Glomerular visceral epithelial cell (primary cell): ENCODE data around the gene MYO5B.
"Not testable (repeated sequence)": the region's sequence is repeated elsewhere in the genome, so short reads cannot be mapped to it uniquely, and the experiment has no call there.

Source experiments
- DNase-seq: peaks from one replicate; pipeline ENCODE4 v3.0.0-alpha.2; 2016; ENCODE audit errors: extremely low spot score

MYO5B gene

GRCh38 chr18:49854681-49855080, 340.3 kb downstream of the MYO5B start:
- no peak for DNase-seq

- DNase-seq = no peak
These were observed 341.5 kb downstream of the MYO5B start for GRCh38 chr18:49853436-49853835.

- DNase-seq = no peak
These were observed 341.9 kb downstream of the MYO5B start for GRCh38 chr18:49853011-49853410.

GRCh38 chr18:49851624-49852023, 343.3 kb downstream of the MYO5B start:
- peak; percentile 23 for DNase-seq

GRCh38 chr18:49850636-49851035, 344.3 kb downstream of the MYO5B start:
- no peak for DNase-seq

- DNase-seq = peak; percentile 98
These were observed 345.4 kb downstream of the MYO5B start for GRCh38 chr18:49849331-49850217.

- DNase-seq = no peak
These were observed 346.8 kb downstream of the MYO5B start for GRCh38 chr18:49848115-49848514.

- no peak for DNase-seq
These were observed 347.4 kb downstream of the MYO5B start for GRCh38 chr18:49847524-49847923.

- DNase-seq = no peak
These were observed 348.1 kb downstream of the MYO5B start for GRCh38 chr18:49846718-49847470.

GRCh38 chr18:49846361-49846662, 348.6 kb downstream of the MYO5B start:
- DNase-seq = no peak

- DNase-seq = no peak
These were observed 349.2 kb downstream of the MYO5B start for GRCh38 chr18:49845629-49846360.

GRCh38 chr18:49844903-49845302, 350.0 kb downstream of the MYO5B start:
- DNase-seq = no peak

GRCh38 chr18:49843778-49844625, 350.9 kb downstream of the MYO5B start:
- DNase-seq = no peak

- no peak for DNase-seq
These were observed 351.8 kb downstream of the MYO5B start for GRCh38 chr18:49843131-49843530.

GRCh38 chr18:49842656-49843055, 352.3 kb downstream of the MYO5B start:
- DNase-seq = no peak

- DNase-seq = no peak
These were observed 353.4 kb downstream of the MYO5B start for GRCh38 chr18:49841236-49842217.

- DNase-seq = peak; percentile 72
These were observed 355.9 kb downstream of the MYO5B start for GRCh38 chr18:49839012-49839411.

- no peak for DNase-seq
These were observed 356.6 kb downstream of the MYO5B start for GRCh38 chr18:49838381-49838780.

GRCh38 chr18:49837889-49838288, 357.1 kb downstream of the MYO5B start:
- no peak for DNase-seq

- DNase-seq = not testable (repeated sequence)
These were observed 357.6 kb downstream of the MYO5B start for GRCh38 chr18:49837316-49837835.
